Measurements from ENCODE around the gene PACS2.

PACS2 gene

DNA sequence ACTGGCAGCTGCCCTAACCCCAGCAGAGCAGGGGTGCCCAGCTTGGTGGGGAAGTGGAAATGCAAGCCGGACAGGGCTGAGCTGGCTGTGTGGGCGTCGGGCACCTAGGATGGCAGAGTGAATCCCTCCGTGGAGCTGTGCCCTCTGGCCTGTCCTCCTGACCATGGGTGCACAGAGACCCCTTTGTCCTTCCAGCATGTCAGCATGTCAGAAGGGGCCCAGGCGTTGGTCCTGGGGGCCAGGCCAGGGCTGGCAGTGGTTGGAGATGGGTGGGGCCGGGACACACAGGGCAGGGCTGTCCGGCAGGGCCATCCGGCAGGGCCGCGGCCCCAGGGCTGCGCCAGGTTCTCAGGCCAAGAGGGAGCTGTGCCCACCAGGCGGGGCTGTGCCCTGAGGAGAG, 75.0 kb downstream of the PACS2 start:
- DNase-seq = no peak

- no peak for DNase-seq
These were observed 75.7 kb downstream of the PACS2 start for GRCh38 chr14:105389976-105390848.

DNA sequence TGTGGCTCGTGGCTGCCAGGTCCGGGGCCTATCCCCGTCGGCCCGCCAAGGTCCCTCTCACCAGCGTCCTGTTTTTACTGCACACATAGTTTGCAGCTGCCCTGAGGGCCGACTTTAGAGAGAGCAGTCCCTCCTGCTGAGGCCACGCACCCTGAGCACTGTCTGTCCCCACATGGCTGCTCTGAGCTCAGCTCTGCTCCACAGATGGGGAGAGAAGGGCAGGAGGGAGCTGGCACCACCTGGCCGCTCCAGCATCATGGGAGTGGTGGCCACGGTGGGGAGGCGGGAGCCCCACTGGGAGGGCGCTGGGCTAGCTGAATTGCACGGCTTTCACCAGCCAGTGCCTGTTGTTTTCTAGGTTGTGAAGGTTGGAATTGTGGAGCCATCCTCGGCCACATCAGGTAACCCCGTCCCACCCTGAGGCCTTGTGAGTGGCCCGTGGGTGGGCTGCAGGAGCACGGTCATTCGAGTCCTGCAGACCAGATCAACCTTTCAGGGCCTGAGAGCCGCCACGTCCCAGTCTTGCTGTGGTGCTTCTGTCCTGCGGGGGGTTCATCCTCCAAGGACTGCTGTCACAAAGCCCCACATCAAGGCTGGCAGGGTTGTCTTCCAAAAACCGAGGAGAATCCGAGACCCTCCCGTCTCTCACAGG, 76.4 kb downstream of the PACS2 start:
- DNase-seq = no peak

GRCh38 chr14:105391541-105391940, 77.0 kb downstream of the PACS2 start:
- DNase-seq = no peak

GRCh38 chr14:105392131-105393090, 77.9 kb downstream of the PACS2 start:
- DNase-seq = no peak

- DNase-seq = no peak
These were observed 78.6 kb downstream of the PACS2 start for GRCh38 chr14:105393151-105393550.

DNA sequence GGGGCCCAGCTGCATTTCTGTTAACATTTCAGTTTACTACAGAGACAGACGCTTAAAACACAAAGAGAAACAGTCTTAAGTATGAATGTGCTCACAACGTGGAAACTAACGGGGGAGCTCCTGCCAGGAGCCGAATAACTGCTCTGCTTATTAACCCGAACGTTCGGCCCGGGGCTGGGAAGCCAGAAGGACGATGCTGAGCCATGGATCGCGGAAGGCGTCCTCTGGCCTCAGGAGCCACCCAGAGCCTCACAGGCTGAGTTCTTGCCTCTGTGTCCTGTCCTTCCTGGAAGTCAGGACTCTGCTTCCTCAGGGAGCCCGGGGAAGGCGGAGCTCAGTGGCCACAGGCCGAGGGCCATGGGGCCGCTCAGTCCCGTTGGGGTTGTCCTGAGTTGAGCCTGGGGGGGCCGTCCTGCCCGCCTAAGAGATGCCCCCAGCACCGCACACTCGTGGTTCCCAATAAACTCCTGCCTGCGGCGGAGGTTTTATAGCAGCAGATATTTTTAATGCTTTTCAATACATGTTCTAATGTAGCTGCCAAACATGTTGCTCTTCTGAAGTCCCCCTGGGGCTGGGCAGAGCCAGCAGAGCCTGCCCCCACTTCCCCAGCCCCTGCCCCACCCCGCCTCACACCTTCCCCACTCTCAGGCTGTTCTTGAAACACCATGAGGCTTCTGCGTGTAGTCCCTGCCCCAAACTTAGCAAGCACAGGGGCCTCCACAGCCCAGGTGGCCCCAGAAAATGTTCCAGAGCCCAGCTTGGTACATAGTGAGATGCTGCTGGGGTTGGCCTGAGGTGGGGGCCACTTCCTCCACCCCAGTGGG, 80.4 kb downstream of the PACS2 start:
- no peak for DNase-seq

GRCh38 chr14:105395538-105395854, 80.9 kb downstream of the PACS2 start:
- no peak for DNase-seq

- DNase-seq = no peak
These were observed 82.9 kb downstream of the PACS2 start for GRCh38 chr14:105397350-105397931.

DNA sequence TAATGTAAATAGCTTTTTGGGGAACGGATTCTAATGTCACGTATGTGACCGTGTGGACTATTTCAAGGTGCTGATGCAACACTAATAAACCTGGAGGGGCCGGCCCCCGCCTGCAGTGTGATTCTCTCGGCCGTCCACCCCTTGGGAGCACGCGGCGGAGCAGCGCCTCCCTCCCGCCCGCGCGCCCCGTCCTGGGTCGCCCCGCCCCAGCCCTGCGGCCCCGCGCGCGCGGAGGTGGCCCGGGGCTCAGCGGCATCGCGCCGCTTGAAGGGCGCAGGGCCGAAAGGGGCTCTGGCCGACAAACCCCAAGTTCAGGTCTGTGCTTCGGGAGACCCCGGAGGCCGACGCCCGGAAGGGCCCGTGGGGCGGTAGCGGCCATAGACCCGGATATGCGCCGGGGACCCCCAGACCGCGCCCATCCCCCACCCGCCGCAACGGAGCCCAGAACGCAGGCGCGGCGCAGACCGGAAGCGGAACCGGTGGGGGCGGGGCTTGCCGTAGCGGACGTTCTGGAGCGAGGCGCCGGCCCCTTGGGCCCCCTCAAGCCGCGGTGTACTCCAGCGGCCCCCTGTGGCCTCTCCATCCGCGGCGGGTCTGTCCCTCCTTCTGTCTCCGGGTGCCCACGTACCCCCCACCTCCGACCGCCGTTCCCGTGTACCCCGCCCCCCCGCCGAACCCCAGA, 83.6 kb downstream of the PACS2 start, which contains the start of gene TEX22:
Gene TEX22 (plus strand): TSS at position 495 of the 682 bp plus-strand sequence. CDS start 803 bp downstream, outside the sequence.
- peak; percentile 88 for DNase-seq

GRCh38 chr14:105398726-105399465, 84.3 kb downstream of the PACS2 start:
- no peak for DNase-seq

DNA sequence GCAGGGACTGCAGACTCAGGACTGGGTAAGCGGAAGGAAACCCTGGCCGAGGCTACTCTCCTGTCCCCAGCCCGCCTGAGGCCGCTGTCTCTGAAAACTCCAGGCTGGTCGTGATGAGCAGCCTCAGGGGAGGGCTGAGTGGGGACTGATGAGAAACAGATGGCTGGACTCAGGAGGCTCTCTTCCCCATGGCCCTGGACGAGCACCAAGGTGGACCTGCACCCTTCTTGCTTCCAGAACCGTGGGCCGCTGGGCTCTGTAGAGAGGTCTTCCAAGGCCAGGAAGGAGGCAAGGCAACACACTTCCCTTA, 84.9 kb downstream of the PACS2 start:
- no peak for DNase-seq

DNA sequence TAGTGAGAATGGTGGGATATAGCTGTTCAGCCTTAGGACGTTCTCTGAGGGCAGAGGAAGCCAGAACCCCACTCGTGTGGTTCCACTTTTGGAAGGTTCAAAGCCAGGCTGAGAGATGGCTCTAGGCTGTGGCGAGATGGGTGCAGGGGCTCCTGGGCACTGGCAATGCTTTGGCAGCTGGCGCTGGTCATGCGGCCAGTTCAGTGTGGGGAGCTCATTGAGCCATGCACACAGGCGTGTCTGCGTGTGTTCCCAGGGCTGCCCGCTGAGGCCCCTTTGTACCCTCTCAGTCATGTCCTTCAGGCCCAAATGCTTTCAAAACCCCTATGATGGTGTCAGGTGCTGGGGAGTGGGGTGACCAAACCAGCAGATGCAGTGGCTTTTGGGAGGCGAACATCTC, 85.5 kb downstream of the PACS2 start:
- no peak for DNase-seq

DNA sequence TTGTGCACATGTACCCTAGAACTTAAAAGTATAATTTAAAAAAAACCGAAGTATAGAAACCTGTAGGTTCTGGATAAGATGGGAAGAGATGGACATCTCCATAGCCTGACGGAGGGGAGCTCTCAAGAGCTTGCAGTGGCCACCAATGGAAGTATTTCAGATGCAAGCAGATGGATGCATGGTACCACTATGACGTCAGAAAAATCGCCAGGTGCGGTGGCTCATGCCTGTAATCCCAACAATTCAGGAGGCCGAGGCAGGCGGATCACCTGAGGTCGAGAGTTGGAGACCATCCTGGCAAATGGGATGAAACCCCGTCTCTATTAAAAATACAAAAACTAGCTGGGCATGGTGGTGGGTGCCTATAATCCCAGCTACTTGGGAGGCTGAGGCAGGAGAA, 87.2 kb downstream of the PACS2 start:
- DNase-seq = no peak

- no peak for DNase-seq
These were observed 94.0 kb downstream of the PACS2 start for GRCh38 chr14:105408592-105408991.

DNA sequence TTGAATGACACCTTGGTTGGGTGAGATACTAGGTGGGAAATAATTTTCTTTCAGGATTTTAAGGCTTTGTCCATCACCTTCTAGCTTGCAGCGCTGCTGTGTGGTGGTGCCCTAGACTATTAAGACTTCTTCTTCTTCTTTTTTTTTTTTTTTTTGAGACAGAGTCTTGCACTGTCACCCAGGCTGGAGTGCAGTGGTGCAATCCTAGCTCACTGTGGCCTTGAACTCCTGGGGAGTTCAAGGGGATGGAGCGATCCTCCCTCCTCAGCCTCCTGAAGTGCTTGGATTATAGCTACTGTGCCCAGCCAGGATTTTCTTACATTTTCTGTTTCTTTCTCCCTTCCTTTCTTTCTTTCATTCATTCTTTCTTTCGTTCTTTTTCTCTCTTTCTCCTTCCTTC, 94.8 kb downstream of the PACS2 start:
- no peak for DNase-seq

GRCh38 chr14:105410642-105411016, 96.1 kb downstream of the PACS2 start:
- no peak for DNase-seq

- DNase-seq = no peak
These were observed 96.7 kb downstream of the PACS2 start for GRCh38 chr14:105411017-105411941.

DNA sequence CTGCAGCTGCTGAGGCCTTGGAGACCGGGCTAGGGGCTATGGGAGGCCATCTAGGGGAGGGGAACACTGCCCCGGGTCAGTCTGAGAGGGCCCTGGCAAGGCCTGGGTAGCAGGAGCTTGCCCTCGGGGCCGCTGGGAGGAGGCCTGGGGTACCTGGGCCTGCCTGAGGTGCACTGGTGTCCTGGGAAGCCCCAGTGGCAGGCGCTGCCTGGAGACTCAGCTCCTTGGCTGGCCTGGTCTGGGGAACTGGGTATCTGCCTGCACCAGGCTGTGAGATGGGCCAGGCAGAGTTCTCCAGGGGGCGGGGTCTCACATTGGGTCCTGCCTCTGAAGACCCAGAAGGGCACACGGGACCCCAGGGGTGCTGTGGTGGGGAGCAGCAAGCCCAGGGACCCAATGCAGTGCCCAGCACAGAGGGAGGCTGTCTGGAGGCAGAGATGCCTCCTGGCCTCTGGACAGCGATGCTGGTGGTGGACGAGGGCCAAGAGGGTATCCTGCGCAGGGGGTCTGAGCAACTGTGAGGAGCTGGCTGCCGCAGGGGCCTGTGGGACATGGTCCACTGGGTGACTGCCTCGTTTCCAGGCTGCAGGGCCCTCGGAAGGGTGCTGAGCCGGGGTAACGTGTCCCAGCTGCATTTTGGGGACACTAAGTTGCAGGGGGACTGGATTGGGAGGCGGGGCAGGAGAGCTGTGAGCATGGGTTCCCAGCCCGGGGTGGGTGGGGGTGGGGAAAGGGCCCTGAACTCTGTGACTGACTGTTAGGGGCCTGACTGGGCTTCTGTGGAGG, 97.6 kb downstream of the PACS2 start:
- DNase-seq = no peak
